Lung (tissue), 12 donors: ENCODE results near the gene MRNIP. TPM values are rescaled to one million over a fixed set of nuclear protein-coding genes. Genes with fewer than 3 reads are reported as not detected.
A peak's percentile ranks its signal among the peaks of the same experiment; 100 is the strongest.

Experiments
- ATAC-seq: fragments of 200-7000 bp; cut with Tn5 transposase; one replicate; pipeline ENCODE4 v1.9.1; 2020; ENCODE audit warnings: moderate number of reproducible peaks; ENCODE audit not compliant: insufficient read depth, low FRiP score
- DNase-seq, 3 donors: peaks; one replicate each; pipeline ENCODE4 v3.0.0-alpha.2; 2013 to 2017
- H3K27ac ChIP-seq, 2 donors: one replicate each; pipeline ENCODE4 v1.5.1; 2013; ENCODE audit warnings: mild to moderate bottlenecking in 2 of 2, moderate library complexity in 2 of 2, control low read depth in 1 of 2, inconsistent platforms in 1 of 2, low read depth in 1 of 2, low read length in 1 of 2
- H3K27me3 ChIP-seq, 3 donors: one replicate each; pipeline ENCODE4 v1.5.1; 2013; ENCODE audit warnings: low read length in 2 of 3; ENCODE audit not compliant: control insufficient read depth in 3 of 3, insufficient read depth in 3 of 3
- H3K36me3 ChIP-seq, 4 donors: one replicate each; pipeline ENCODE4 v1.5.1; 2013; ENCODE audit warnings: low read length in 4 of 4, mild to moderate bottlenecking in 1 of 4, moderate library complexity in 1 of 4; ENCODE audit not compliant: control insufficient read depth in 4 of 4, insufficient read depth in 4 of 4
- H3K4me1 ChIP-seq, 5 donors: one replicate each; pipeline ENCODE4 v1.5.1; 2013; ENCODE audit warnings: low read length in 5 of 5, mild to moderate bottlenecking in 2 of 5, moderate library complexity in 1 of 5; ENCODE audit not compliant: control insufficient read depth in 5 of 5, insufficient read depth in 5 of 5
- H3K4me3 ChIP-seq: one replicate; pipeline ENCODE4 v1.5.1; 2013; ENCODE audit warnings: mild to moderate bottlenecking, control low read depth, moderate library complexity
- H3K9ac ChIP-seq, 2 donors: one replicate each; pipeline ENCODE4 v1.5.1; 2013; ENCODE audit warnings: low read length in 2 of 2, control low read depth in 1 of 2; ENCODE audit not compliant: insufficient read depth in 1 of 2
- H3K9me3 ChIP-seq, 4 donors: one replicate each; pipeline ENCODE4 v1.5.1; 2013; ENCODE audit warnings: low read length in 3 of 4, mild to moderate bottlenecking in 1 of 4, moderate library complexity in 1 of 4; ENCODE audit not compliant: control insufficient read depth in 4 of 4, insufficient read depth in 3 of 4
- CTCF ChIP-seq: IDR thresholded peaks from 2 replicates; pipeline ENCODE4 v1.5.1; 2012; ENCODE audit warnings: mild to moderate bottlenecking; ENCODE audit errors: control extremely low read depth, extremely low read depth
- WGBS, 2 donors: extraction: QIAGEN DNeasy Blood & Tissue Kit; methylation state at CpG; one replicate each; pipeline ENCODE4 v1.1.7; 2013; 5-methylcytosine and 5-hydroxymethylcytosine counted together
- polyA plus RNA-seq, 2 donors: library from polyadenylated mRNA; stranded (reverse); fragments of 200-250 nt; gene quantifications; one replicate each; pipeline ENCODE4 v1.2.1, GENCODE V29; 2013
- total RNA-seq, 2 donors: library from RNA; depleted of rRNA in 1 of 2; stranded (reverse); fragments of >200 nt in 1 of 2; gene quantifications; one replicate each; pipeline ENCODE4 v1.2.1, GENCODE V29; 2014 to 2021
- donor health status: control.
- donor health status: control.
- donor health status: Bipolar disorder and iron deficiency.
- donor health status: healthy.
- donor health status: DM: yes; HTN: yes; CAD: no.

The MRNIP gene
- total and polyA plus RNA-seq, 4 donors = 15.4 to 51.0 (median 35.4) TPM

GRCh38 chr5:179906294-179906794 lies 47.7 kb upstream of the MRNIP start:
- no peak overlapping the region for H3K4me3 ChIP-seq
- no peak for DNase-seq
- peak overlapping the region in 1 of 2 donors; percentile 3 for H3K27ac ChIP-seq

DNA sequence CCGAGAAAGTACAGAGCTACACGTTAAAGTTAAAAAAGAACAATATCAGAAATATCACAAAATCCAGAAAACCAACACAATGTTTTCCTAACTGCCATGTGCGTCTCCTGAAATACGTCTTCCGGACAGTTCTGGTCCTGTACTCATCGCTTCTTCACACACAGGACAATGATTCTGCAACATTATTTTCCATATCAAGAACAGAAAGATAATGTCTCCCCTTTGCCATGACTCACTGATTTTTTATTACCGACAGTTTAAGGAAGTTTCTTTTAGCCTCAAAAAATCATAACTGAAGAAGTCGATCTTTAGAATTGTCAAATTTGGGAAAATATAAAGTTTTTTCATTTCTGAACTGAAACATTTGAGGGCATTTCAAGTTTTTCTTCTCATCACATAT lies 46.5 kb upstream of the MRNIP start:
- H3K27me3 ChIP-seq = no peaks in the 10 kb centered on the region
- H3K4me3 ChIP-seq = no peak overlapping the region
- DNase-seq (no peak), ATAC-seq (no peak)
- H3K36me3 ChIP-seq = peaks cover 0 to 25% (median 20%) of the 10 kb centered on the region in 4 donors
- no peak for TF ChIP-seq CTCF
- WGBS, 2 donors = 64 to 72% methylated on average over 8 of the region's 8 CpGs
- peaks cover 0 to 17% (median 2%) of the 10 kb centered on the region in 5 donors for H3K4me1 ChIP-seq
- H3K9me3 ChIP-seq = no peaks in the 10 kb centered on the region
- H3K27ac ChIP-seq = no peak overlapping the region
- no peak overlapping the region for H3K9ac ChIP-seq

More at GRCh38 chr5:179906294-179906794, 47.7 kb upstream of the MRNIP start:
- Histone ChIP-seq H3K9ac (no peak overlapping the region), H3K36me3 (peaks cover 0 to 20% (median 15%) of the 10 kb centered on the region in 4 donors), H3K4me1 (peaks cover 0 to 17% (median 2%) of the 10 kb centered on the region in 5 donors), H3K9me3 (no peaks in the 10 kb centered on the region), H3K27me3 (no peaks in the 10 kb centered on the region)
- 73 to 84% methylated on average over 24 of the region's 24 CpGs for WGBS, 2 donors
- no peak for TF ChIP-seq CTCF
- ATAC-seq = no peak

DNA sequence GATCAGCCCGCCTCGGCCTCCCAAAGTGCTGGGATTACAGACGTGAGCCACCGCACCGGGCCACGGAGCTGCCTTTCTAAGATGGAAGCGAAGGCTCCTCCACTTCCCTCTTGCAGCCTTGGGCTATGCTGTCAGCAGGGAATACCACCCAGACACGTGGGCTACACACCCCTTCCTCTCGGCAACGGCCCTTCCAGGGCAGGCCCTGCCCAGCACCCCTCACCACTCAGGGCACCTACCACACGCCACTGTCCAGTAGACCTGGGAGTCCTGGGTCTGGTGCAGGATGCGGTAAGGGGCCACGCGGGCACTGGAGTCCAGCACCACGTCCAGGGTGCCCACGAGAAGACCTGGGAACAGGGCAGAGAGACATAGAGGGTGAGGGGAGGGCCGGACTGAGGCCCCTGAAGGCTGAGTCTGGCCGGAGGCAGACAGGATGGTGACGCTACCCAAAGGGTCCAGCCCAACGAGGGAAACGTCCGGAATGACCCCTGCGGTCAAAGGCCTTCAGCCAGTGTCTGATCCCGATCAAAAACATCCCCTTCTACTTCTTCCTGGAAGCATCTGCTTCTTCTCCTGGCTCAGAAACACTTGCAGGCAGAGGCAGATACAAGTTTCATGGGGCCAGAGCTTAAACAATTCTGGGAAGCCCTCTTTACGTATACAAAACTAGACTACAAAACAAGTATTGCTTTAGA lies 46.0 kb upstream of the MRNIP start:
- peaks cover 0 to 26% (median 20%) of the 10 kb centered on the region in 4 donors for H3K36me3 ChIP-seq
- H3K4me3 ChIP-seq = no peak overlapping the region
- no peaks in the 10 kb centered on the region for H3K9me3 ChIP-seq
- H3K27ac ChIP-seq = no peak overlapping the region
- no peak overlapping the region for H3K9ac ChIP-seq
- no peak for DNase-seq
- ATAC-seq = no peak
- H3K4me1 ChIP-seq = peaks cover 0 to 17% (median 2%) of the 10 kb centered on the region in 5 donors
- TF ChIP-seq CTCF = no peak
- WGBS, 2 donors = 91 to 94% methylated on average over 25 of the region's 25 CpGs
- no peaks in the 10 kb centered on the region for H3K27me3 ChIP-seq
